ENCODE results near the gene LRAT. TPM values are rescaled to one million over a fixed set of nuclear protein-coding genes. Genes with fewer than 3 reads are reported as not detected.

LRAT gene
- total RNA-seq (ENCODE audit: low replicate concordance), result not detected in 2 replicates

DNA sequence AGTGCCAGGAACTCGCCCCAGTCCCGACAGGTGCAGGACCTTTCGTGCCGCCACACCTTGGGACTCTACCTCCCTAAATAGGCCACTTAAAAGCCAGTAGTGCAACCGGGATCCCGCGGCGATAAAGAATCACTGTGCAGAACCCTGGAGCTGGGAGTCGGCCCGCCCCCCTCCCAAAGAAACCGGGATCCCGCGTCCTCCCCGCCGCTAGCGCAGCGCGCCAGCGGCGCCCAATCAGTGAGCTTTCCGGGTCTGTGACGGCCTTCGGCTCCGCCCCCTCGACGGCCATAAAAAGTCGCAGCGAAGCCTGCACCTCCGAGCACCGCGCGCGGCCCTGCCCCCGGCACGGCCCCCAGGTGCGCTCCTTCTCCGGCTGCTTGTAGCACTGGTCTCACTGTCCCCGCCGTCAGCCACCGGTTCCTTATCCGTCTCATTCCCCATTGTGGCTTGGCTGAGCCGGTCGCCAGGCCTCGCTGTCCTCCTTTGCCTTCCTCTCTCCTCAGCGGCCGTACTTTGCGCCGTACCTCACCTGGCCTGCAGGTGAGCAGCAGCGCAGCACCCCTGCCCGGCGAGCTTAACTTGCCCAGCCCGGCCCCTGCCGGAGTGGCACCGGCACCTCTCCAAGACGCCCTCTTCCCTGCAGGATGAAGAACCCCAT, at the start of gene LRAT:
Gene LRAT, plus strand, starts transcription at position 318 of the 658 bp plus-strand sequence. Its CDS starts 327 bp downstream, at position 645.

DNA sequence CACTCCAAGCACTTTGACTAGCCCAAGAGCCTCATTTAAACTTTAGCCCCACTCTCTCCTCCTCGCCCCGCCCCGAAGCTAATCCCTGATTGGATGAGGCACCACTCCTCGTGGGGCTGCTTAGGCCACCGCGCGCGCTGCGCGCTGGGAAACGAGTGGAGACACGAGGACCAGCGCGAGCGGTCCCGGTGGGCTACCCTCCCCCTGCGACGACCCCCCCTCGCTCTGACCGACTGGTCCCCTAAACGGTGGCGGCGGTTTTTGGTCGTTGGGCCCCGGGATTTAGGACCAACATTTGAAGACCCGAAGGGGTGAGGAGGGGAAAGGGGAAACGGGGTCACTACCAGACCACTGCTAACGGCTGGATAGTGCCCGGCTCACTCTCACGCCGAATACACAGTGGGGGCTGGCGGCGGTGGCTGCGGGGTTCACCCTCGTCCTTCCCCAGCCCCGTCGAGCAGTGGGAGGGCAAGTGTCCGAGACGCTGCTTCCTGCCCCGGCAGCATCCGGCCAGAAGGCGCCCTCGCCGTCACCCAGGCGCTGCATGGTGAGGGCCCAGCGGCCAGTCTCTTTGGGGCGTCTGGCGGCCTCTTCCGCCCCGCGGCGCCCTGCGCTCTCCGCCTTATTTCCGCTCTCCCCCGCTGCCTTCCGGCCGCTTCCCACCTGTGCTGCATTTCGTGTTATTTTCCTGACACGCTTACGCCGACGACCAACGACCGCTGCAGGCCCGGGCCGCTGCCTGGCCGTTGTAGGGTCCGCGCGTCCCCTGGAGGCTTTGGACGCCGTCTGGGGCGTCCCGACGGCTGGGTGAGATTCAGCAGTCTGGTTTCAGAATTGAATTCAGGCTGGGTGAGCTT, 37.6 kb downstream of the LRAT start, which contains the start of gene RBM46:
Gene RBM46, plus strand, starts transcription at position 147 of the 857 bp plus-strand sequence. CDS start 15,481 bp downstream, outside the sequence.

Other genes starting within 250 kb of the LRAT start
- 52.0 and 94.9 TPM in 2 replicates for gene PLRG1, start 193.6 kb upstream of the LRAT start, total RNA-seq (ENCODE audit: low replicate concordance)
- gene FGB, start 181.0 kb upstream of the LRAT start, total RNA-seq (ENCODE audit: low replicate concordance), result 0.08 TPM in 1 of 2 replicates, not detected in the other
- not detected in 2 replicates for gene FGA, start 153.3 kb upstream of the LRAT start, total RNA-seq (ENCODE audit: low replicate concordance)
- gene FGG, start 131.3 kb upstream of the LRAT start, total RNA-seq (ENCODE audit: low replicate concordance), result not detected in 2 replicates
- gene RBM46, start 37.3 kb downstream of the LRAT start, total RNA-seq (ENCODE audit: low replicate concordance), result under 0.01 TPM in 1 of 2 replicates, not detected in the other

Measured in smooth muscle cell of the coronary artery (primary cell).